K562 (cell line): ENCODE results near the gene CALML4. TPM values are rescaled to one million over a fixed set of nuclear protein-coding genes. Genes with fewer than 3 reads are reported as not detected.

Experiments used
- ARID2 ChIP-seq: fragments of 450-650 bp; IDR thresholded peaks from 2 replicates; pipeline ENCODE4 v1.6.1; 2017; ENCODE audit warnings: antibody characterized with exemption, mild to moderate bottlenecking
- ATF1 ChIP-seq, 2 experiments: fragments of 450-650 bp in 1 of 2; IDR thresholded peaks; 2 replicates each; pipeline ENCODE4 v1.6.1; 2016; ENCODE audit warnings: missing compliant biosample characterization in 1 of 2, missing genetic modification characterization in 1 of 2
- GABPA ChIP-seq: fragments of 200-800 bp; sonication (Bioruptor generic); conservative IDR thresholded peaks from 2 replicates; pipeline ENCODE4 v1.6.1; 2016; ENCODE audit warnings: low read depth, missing genetic modification characterization, missing compliant biosample characterization
- MGA ChIP-seq: fragments of 450-650 bp; IDR thresholded peaks from 2 replicates; pipeline ENCODE4 v1.6.1; 2016; ENCODE audit warnings: mild to moderate bottlenecking, moderate library complexity
- MYC ChIP-seq, 2 experiments: fragments of 250-450 bp in 1 of 2; sonication (Bioruptor Pico) in 1 of 2; IDR thresholded peaks; 2 replicates each; pipeline versions ENCODE4 v1.5.1 to v1.6.1; 2012 to 2021; ENCODE audit warnings: low read depth in 2 of 2, borderline replicate concordance in 1 of 2, improper control_type of control experiment in 1 of 2, low read length in 1 of 2, mild to moderate bottlenecking in 1 of 2, moderate library complexity in 1 of 2
- NFIX ChIP-seq: fragments of 250-450 bp; sonication (Bioruptor Pico); IDR thresholded peaks from 2 replicates; pipeline ENCODE4 v1.4.0; 2020; ENCODE audit warnings: low read depth, mild to moderate bottlenecking, moderate library complexity
- PHF8 ChIP-seq: fragments of 200-600 bp; sonication (generic); IDR thresholded peaks from 2 replicates; pipeline ENCODE4 v1.6.1; 2012; ENCODE audit warnings: mixed run types, mild to moderate bottlenecking, inconsistent platforms, low read length, moderate library complexity, borderline replicate concordance
- POLR2B ChIP-seq: fragments of 450-650 bp; IDR thresholded peaks from 2 replicates; pipeline ENCODE4 v1.6.1; 2018; ENCODE audit warnings: low read depth; ENCODE audit not compliant: partially characterized antibody
- ZNF253 ChIP-seq: fragments of 250-450 bp; sonication (Bioruptor Pico); conservative IDR thresholded peaks from 2 replicates; pipeline ENCODE4 v1.6.1; 2021; ENCODE audit warnings: mild to moderate bottlenecking
- ZNF707 ChIP-seq: fragments of 250-450 bp; sonication (Bioruptor Pico); conservative IDR thresholded peaks from 2 replicates; pipeline ENCODE4 v1.8.0; 2022; ENCODE audit warnings: inconsistent platforms, mild to moderate bottlenecking, moderate library complexity
- polyA plus RNA-seq, 8 experiments: library from polyadenylated mRNA; depleted of rRNA in 4 of 8; stranded (reverse) in 5 of 8; unstranded in 3 of 8; fragments of >200 nt; fragmentation: Nextera tagmentation in 2 of 8; fragmentation: Illumina TruSeq in 1 of 8; extraction: Ambion mirVana in 2 of 8; extraction: Trizol in 1 of 8; gene quantifications; 2 replicates each; pipeline versions ENCODE4 v1.2.1 to v1.2.3, GENCODE V29; 2011 to 2014; ENCODE audit warnings: inconsistent platforms in 1 of 8, missing spikeins in 1 of 8
- total RNA-seq, 7 experiments: library from RNA; depleted of rRNA in 6 of 7; stranded (reverse); fragments of >200 nt in 6 of 7; fragmentation: Illumina TruSeq in 2 of 7; extraction: Trizol in 2 of 7; gene quantifications; 2 replicates each; pipeline versions ENCODE4 v1.2.1 to v1.2.3, GENCODE V29; 2011 to 2021; ENCODE audit warnings: low replicate concordance in 1 of 7
- TF ChIP-seq, protein P1 (sequence below), 2 experiments: fragments of 450-650 bp; IDR thresholded peaks; 2 replicates each; pipeline ENCODE4 v1.6.1; 2018; ENCODE audit warnings: mild to moderate bottlenecking in 2 of 2, low read depth in 1 of 2; ENCODE audit not compliant: partially characterized antibody in 2 of 2

The CALML4 gene
- total and polyA plus RNA-seq, 9 of the 15 experiments (the other 6 are each of a cell fraction or from before 2014, with no cell fraction given), result 2.8 to 30.6 (median 15.5) TPM

DNA sequence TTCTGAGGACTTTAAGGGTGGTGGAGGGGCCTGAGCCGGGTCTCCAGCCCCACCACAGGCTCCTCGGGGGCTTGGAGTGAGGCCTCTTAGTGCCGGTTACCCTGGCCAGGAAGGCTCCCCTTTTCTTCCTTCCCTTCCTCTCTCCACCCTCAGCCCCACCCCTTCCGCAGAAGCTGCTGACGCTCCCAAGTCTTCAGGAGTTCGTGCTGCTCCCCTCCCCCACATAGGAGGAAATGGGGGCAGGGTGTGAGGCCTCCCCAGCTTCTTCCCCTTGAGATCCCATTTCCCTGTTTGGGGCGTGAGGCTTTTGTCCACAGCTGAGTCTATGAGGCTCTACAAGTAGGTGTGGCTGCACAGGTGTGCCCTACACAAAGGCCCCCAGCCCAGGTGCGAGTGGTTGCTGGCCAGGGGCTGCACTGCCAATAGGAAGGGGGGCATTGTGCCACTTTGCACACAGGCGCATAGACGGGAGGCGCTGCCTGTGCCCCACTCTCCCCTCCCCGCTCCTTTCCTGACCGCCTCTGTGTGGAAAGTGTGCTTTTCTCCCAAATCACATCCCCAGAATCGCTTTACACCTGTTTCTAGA lies 915 bp upstream of the CALML4 start (continued):
- TF ChIP-seq, protein P1, sequence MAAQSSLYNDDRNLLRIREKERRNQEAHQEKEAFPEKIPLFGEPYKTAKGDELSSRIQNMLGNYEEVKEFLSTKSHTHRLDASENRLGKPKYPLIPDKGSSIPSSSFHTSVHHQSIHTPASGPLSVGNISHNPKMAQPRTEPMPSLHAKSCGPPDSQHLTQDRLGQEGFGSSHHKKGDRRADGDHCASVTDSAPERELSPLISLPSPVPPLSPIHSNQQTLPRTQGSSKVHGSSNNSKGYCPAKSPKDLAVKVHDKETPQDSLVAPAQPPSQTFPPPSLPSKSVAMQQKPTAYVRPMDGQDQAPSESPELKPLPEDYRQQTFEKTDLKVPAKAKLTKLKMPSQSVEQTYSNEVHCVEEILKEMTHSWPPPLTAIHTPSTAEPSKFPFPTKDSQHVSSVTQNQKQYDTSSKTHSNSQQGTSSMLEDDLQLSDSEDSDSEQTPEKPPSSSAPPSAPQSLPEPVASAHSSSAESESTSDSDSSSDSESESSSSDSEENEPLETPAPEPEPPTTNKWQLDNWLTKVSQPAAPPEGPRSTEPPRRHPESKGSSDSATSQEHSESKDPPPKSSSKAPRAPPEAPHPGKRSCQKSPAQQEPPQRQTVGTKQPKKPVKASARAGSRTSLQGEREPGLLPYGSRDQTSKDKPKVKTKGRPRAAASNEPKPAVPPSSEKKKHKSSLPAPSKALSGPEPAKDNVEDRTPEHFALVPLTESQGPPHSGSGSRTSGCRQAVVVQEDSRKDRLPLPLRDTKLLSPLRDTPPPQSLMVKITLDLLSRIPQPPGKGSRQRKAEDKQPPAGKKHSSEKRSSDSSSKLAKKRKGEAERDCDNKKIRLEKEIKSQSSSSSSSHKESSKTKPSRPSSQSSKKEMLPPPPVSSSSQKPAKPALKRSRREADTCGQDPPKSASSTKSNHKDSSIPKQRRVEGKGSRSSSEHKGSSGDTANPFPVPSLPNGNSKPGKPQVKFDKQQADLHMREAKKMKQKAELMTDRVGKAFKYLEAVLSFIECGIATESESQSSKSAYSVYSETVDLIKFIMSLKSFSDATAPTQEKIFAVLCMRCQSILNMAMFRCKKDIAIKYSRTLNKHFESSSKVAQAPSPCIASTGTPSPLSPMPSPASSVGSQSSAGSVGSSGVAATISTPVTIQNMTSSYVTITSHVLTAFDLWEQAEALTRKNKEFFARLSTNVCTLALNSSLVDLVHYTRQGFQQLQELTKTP (IDR thresholded peaks at IDR 0.05; ENCODE audit: low read depth in 1 of 2, partially characterized antibody in 2 of 2), result peak in 1 of 2 experiments; percentile 23
- no peak for TF ChIP-seq MGA
- TF ChIP-seq ATF1 (CRISPR knock-in tag; IDR thresholded peaks at IDR 0.05), result no peak
- 0 out of 2 replicates have a peak, but pooled peaks have one; percentile 48 for TF ChIP-seq ATF1 (tag; IDR thresholded peaks at IDR 0.05)
- no peak for TF ChIP-seq ARID2
- TF ChIP-seq GABPA, result peak; percentile 65
- no peak for TF ChIP-seq ZNF707 (CRISPR knock-in tag)
- no peak for TF ChIP-seq NFIX (CRISPR knock-in tag)
- no peak for TF ChIP-seq POLR2B
- peak; percentile 57; the same call in 1 of the 2 replicates for TF ChIP-seq MYC (IDR thresholded peaks at IDR 0.05; ENCODE audit: low read depth, low read length)
- TF ChIP-seq MYC (CRISPR knock-in tag; IDR thresholded peaks at IDR 0.05; ENCODE audit: borderline replicate concordance, low read depth), result no peak
- no peak for TF ChIP-seq ZNF253 (CRISPR knock-in tag)
- peak; percentile 30; the same call in 1 of the 2 replicates for TF ChIP-seq PHF8
